BJ (cell line): ENCODE data around the gene GATM. TPM values are rescaled to one million over a fixed set of nuclear protein-coding genes. Genes with fewer than 3 reads are reported as not detected.

Experiments used
- CTCF ChIA-PET: fragments of 350-600 bp; formaldehyde crosslinking; extraction: SDS; loops from one replicate; lab custom pipeline; 2021; ENCODE audit warnings: antibody characterized with exemption, inconsistent platforms; lab: Yijun Ruan, JAX
- POLR2A ChIA-PET: fragments of 300-600 bp; sonication (Branson Sonifier 250); formaldehyde crosslinking; extraction: SDS; loops from one replicate; lab custom pipeline; 2021; ENCODE audit warnings: antibody characterized with exemption; lab: Charles Lee
- DNase-seq: peaks from one replicate; pipeline ENCODE4 v3.0.0-alpha.2; 2011; ENCODE audit warnings: low read depth
- H3K27me3 ChIP-seq: 2 replicates; pipeline ENCODE4 v1.6.0; 2011; ENCODE audit warnings: low read length; ENCODE audit not compliant: control insufficient read depth, insufficient read depth
- H3K36me3 ChIP-seq: 2 replicates; pipeline ENCODE4 v1.5.1; 2011; ENCODE audit warnings: low read length; ENCODE audit not compliant: control insufficient read depth, insufficient read depth
- H3K4me3 ChIP-seq: 2 replicates; pipeline ENCODE4 v1.5.1; 2011; ENCODE audit warnings: low read depth, mild to moderate bottlenecking, control low read depth, low read length
- CTCF ChIP-seq: IDR thresholded peaks from 2 replicates; pipeline ENCODE4 v1.5.1; 2011; ENCODE audit warnings: low read depth, mild to moderate bottlenecking, control low read depth, inconsistent platforms, low read length, moderate library complexity; ENCODE audit not compliant: insufficient read depth
- polyA plus RNA-seq: library from polyadenylated mRNA; depleted of rRNA; stranded (reverse); fragments of >200 nt; gene quantifications from 2 replicates; pipeline ENCODE4 v1.2.3, GENCODE V29; 2011

GATM gene
- polyA plus RNA-seq, 1 experiment = 0.10 TPM

- Histone ChIP-seq H3K36me3 (peaks cover 14% of the 10 kb centered on the region; the same call in 1 of the 2 replicates), H3K4me3 (no peak overlapping the region), H3K27me3 (no peaks in the 10 kb centered on the region)
- ChIA-PET POLR2A (no interaction called here), CTCF (interaction anchor here (6.1 kb wide), 1 partner anchor 13 kb away, joined by 43 read pairs; no protein-coding TSS in a partner anchor)
- TF ChIP-seq CTCF = no peak
- DNase-seq = no peak
Observed at GRCh38 chr15:45417303-45417950, 39.1 kb upstream of the GATM start.

GRCh38 chr15:45414215-45414885 lies 36.0 kb upstream of the GATM start:
- no peak for TF ChIP-seq CTCF
- DNase-seq = no peak
- CTCF ChIA-PET = interaction anchor here (0.6 to 6.1 kb wide), 4 partner anchors 9 to 995 kb away, joined by 3 to 43 read pairs (median 4); no protein-coding TSS in a partner anchor
- Histone ChIP-seq H3K4me3 (no peak overlapping the region), H3K36me3 (peaks cover 15% of the 10 kb centered on the region; the same call in 1 of the 2 replicates), H3K27me3 (no peaks in the 10 kb centered on the region)
- POLR2A ChIA-PET = no interaction called here

GRCh38 chr15:45409596-45409995 lies 31.3 kb upstream of the GATM start:
- ChIA-PET CTCF (interaction anchor here (0.6 to 1.7 kb wide), 4 partner anchors 9 to 245 kb away, joined by 3 to 5 read pairs (median 3); no protein-coding TSS in a partner anchor), POLR2A (no interaction called here)
- no peak for TF ChIP-seq CTCF
- no peaks in the 10 kb centered on the region for H3K27me3 ChIP-seq
- no peak for DNase-seq
- peaks cover 7% of the 10 kb centered on the region for H3K36me3 ChIP-seq
- no peak overlapping the region for H3K4me3 ChIP-seq

DNA sequence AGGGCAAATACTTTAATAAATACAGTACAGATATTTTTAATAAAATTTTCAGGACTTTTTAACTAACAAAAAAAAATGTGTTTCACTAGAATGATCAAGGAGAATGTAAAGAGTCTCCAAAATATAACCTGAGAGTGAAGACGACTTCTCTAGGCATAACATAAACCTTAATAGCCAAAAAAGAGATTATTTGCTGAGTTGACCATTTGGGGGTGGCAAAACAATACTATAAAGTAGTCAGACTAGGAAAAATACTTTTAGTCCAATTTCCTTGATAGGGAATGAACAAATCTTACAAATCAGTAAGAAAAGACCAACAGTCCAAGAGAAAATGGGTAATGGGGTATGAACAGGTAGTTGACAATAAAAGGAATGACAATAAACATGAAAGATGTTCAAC lies 29.4 kb upstream of the GATM start:
- POLR2A ChIA-PET = no interaction called here
- peaks cover 5% of the 10 kb centered on the region for H3K36me3 ChIP-seq

More for the DNA sequence above, 29.4 kb upstream of the GATM start:
- H3K27me3 ChIP-seq = no peaks in the 10 kb centered on the region
- no peak overlapping the region for H3K4me3 ChIP-seq
- no peak for DNase-seq
- no peak for TF ChIP-seq CTCF
- CTCF ChIA-PET = interaction anchor here (1.2 kb wide), 1 partner anchor 26 kb away, joined by 3 read pairs; no protein-coding TSS in a partner anchor
